GM19467 (cell line): ENCODE measurements around the gene DNMT1.
"Not testable (repeated sequence)": the region's sequence is repeated elsewhere in the genome, so short reads cannot be mapped to it uniquely, and the experiment has no call there.

Source experiments
- ATAC-seq: cut with Tn5 transposase; IDR thresholded peaks from one replicate; pipeline ENCODE4 v1.9.1; 2021; ENCODE audit warnings: mild to moderate bottlenecking, moderate library complexity; ENCODE audit not compliant: unreplicated experiment

DNMT1 gene

GRCh38 chr19:10222201-10222890, 27.6 kb upstream of the DNMT1 start:
- no peak for ATAC-seq

- no peak for ATAC-seq
These were observed 25.9 kb upstream of the DNMT1 start for GRCh38 chr19:10220695-10221094.

DNA sequence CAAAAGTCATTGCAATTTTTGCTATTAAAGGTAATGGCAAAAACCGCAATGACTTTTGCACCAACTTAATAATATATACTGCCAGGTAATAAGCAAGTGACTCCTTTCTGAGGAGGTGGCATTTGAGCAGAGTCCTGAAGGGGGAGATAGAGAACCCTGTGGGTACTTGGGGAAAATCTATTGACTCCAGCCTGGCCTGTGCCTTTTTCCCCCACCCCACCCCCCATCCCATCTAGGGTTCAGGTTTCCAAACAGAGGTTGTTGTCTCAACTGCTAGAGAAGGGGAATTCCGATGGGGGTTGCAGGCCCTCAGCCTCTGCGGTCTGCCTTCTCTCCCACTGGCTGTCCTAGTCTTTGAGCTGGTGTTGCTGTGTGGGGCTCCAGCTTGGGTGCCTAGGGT, 24.9 kb upstream of the DNMT1 start:
- no peak for ATAC-seq

- ATAC-seq = no peak
These were observed 22.3 kb upstream of the DNMT1 start for GRCh38 chr19:10217085-10217484.

GRCh38 chr19:10214784-10215183, 20.0 kb upstream of the DNMT1 start:
- ATAC-seq = no peak

- ATAC-seq = no peak
These were observed 16.9 kb upstream of the DNMT1 start for GRCh38 chr19:10211691-10212090.

GRCh38 chr19:10211061-10211460, 16.3 kb upstream of the DNMT1 start:
- ATAC-seq = no peak

DNA sequence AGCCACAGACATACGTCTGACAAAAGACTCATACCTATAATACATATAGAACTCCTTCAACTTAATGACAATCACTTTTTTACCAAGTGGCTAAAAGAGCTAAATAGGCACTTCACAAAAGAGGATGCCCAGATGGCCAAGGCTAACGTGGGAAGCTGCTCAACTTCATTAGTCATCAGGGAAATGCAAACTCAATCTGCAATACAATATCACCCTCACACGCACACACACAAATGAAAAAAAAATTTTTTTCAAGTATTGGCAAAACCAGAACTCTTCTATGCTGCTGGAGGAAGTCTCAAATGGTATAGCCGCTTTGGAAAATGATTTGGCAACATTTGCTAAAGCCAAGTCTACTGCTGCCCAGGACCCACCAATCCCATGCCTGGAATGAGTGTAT, 14.6 kb upstream of the DNMT1 start:
- no peak for ATAC-seq

DNA sequence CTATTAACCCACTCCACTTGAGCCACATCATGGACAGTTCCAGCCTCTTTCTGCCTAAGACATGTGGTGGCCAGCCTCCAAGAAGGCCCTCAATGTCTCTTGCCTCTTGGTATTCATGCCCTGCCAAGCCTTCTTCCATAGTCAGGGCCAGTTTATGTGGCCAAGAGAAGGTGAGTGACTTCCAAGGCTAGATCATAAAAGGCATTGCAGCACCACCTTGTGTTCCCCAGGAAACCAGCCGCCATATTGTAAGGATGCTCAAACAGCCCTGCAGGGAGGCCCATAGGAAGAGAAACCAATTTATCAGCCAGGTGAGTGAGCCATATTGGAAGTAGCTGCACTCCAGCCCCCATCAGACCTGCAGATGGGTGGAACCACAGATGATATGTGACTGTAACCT, 12.3 kb upstream of the DNMT1 start:
- no peak for ATAC-seq

GRCh38 chr19:10206226-10206885, 11.6 kb upstream of the DNMT1 start:
- no peak for ATAC-seq

- ATAC-seq = no peak
These were observed 10.9 kb upstream of the DNMT1 start for GRCh38 chr19:10205636-10206035.

GRCh38 chr19:10203686-10204085, 8.9 kb upstream of the DNMT1 start:
- ATAC-seq = no peak

GRCh38 chr19:10201176-10201575, 6.4 kb upstream of the DNMT1 start:
- ATAC-seq = no peak

DNA sequence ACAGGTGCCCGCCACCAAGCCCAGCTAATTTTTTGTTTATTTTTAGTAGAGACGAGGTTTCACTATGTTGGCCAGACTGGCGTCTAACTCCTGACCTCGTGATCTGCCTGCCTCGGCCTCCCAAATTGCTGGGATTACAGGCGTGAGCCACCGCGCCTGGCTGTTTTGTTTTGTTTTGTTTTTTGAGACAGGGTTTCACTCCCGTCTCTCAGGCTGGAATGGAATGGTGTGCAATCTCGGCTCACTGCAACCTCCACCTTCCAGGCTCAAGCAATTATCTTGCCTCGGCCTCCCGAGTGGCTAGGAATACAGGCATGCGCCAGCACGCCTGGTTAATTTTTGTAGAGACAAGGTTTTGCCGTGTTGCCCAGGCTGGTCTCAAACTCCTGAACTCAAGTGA, 5.3 kb upstream of the DNMT1 start:
- not testable (repeated sequence) for ATAC-seq

GRCh38 chr19:10198889-10199644, 4.3 kb upstream of the DNMT1 start:
- ATAC-seq = not testable (repeated sequence)

DNA sequence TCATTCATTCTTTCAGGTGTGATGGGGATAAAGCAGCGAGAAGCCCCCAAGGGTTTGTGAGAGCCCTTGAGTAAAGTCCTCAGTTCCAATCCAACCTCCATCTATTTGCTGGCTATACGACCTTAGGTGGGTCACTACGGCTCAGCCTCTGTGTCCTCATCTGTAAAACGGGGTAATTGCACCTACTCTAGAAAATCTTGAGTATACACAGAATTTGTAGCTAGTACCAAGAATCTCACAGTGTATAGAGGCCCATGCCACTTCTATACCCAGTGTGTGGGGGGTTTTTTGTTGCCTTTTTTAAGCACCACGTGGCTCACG, 406 bp upstream of the DNMT1 start:
- ATAC-seq = peak; percentile 14

DNA sequence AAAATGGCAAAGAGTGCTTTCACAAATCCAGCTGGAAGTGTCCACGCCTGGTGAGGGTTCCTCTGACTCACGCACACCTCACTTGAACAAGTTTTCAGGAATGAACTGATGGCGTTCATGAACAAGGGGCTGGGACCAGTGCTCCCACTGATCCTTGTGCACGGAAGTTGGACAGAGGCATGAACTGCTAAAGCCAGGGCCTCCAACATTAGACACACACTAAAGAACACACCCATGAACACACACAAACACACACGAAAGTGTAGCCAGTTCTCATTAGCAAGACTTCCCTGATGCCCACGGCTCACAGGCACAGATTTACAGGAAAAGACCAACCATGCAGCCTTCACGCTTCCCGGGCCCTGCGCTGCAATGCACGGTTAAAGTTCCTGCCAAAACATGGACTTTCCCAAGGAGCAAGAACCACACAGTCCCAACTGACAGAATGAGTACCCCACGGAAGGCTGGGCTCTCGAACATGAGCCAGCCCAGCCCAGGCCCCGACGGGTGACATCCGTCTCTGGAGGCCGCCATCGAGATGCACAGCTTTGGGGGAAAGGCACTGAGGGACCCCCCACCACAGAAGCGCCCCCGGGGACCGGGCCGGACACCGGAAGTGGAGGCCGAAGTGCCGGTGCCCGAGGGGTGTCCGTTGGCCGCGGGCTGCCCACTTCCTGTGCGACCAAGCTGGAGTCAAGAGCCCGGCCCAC, 808 bp downstream of the DNMT1 start:
- ATAC-seq = peak; percentile 15

GRCh38 chr19:10192922-10193321, 1.8 kb downstream of the DNMT1 start:
- no peak for ATAC-seq

DNA sequence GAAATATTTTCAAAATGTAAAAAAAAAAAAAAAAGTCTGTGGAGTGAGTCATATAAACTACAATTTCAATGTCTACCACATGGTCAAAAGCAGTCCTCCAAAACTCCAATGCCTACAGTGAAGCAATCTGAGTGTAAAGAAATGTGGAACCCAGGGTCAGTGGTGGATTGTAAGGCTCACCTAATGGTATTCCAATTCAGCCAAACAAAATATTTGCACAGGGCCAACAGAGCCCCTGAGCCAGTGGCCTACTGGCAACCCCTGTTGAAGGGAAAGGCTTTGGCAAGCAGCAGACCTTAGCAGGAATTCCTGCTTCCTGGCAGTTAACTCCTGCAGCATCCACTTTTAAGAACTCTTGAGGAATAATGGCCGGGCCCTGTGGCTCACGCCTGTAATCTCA, 3.4 kb downstream of the DNMT1 start:
- ATAC-seq = no peak

- no peak for ATAC-seq
These were observed 4.7 kb downstream of the DNMT1 start for GRCh38 chr19:10190026-10190425.

GRCh38 chr19:10189616-10190015, 5.1 kb downstream of the DNMT1 start:
- no peak for ATAC-seq

DNA sequence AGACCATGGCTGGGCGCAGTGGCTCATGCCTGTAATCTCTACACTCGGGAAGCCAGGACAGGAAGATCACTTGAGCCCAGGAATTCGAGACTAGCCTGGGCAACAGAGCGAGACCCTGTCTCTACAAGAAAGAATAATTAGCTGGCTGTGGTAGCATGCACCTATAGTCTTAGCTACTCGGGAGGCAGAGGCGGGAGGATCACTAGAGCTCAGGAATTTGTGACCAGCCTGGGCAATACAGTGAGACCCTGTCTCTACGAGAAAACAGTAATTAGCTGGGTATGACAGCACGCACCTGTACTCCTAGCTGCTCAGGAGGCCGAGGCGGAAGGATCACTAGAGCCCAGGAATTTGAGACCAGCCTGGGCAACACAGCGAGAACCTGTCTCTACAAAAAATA, 7.4 kb downstream of the DNMT1 start:
- ATAC-seq = no peak
